ENCODE data around the gene HTRA2. TPM values are rescaled to one million over a fixed set of nuclear protein-coding genes. Genes with fewer than 3 reads are reported as not detected.

The HTRA2 gene
- polyA plus RNA-seq, 6 donors from 2014 or later: 33.0 to 52.0 (median 44.7) TPM

Other genes with a start within 250 kb of the HTRA2 start
- under 1 TPM in 3 of 6 donors, not detected in 3; 0.44 to 0.82 (median 0.70) TPM for gene SLC4A5, start 186.5 kb upstream of the HTRA2 start, polyA plus RNA-seq (ENCODE audit: low read depth in 6 of 6)
- gene DCTN1, start 149.6 kb upstream of the HTRA2 start, polyA plus RNA-seq (ENCODE audit: low read depth in 6 of 6): 10 to 100 TPM; 43.0 to 91.1 (median 60.2) TPM
- 1 to 10 TPM; 3.7 to 8.8 (median 7.6) TPM for gene C2orf81, start 108.3 kb upstream of the HTRA2 start, polyA plus RNA-seq (ENCODE audit: low read depth in 6 of 6)
- gene WDR54, start 108.2 kb upstream of the HTRA2 start, polyA plus RNA-seq (ENCODE audit: low read depth in 6 of 6): 10 to 100 TPM; 40.8 to 79.4 (median 47.8) TPM
- gene RTKN, start 88.0 kb upstream of the HTRA2 start, polyA plus RNA-seq (ENCODE audit: low read depth in 6 of 6): 1 to 10 TPM in 4 of 6 donors, under 1 TPM in 1, not detected in 1; 0.97 to 2.1 (median 1.7) TPM
- gene INO80B, start 74.8 kb upstream of the HTRA2 start, polyA plus RNA-seq (ENCODE audit: low read depth in 6 of 6): 10 to 100 TPM in 2 of 6 donors, 1 to 10 TPM in 4; 5.5 to 16.5 (median 8.3) TPM
- 10 to 100 TPM; 30.0 to 46.1 (median 41.3) TPM for gene WBP1, start 71.5 kb upstream of the HTRA2 start, polyA plus RNA-seq (ENCODE audit: low read depth in 6 of 6)
- gene MOGS, start 64.6 kb upstream of the HTRA2 start, polyA plus RNA-seq (ENCODE audit: low read depth in 6 of 6): 10 to 100 TPM; 26.6 to 42.1 (median 34.5) TPM
- 100 to 1,000 TPM in 5 of 6 donors, 10 to 100 TPM in 1; 76.6 to 172 (median 136) TPM for gene MRPL53, start 57.3 kb upstream of the HTRA2 start, polyA plus RNA-seq (ENCODE audit: low read depth in 6 of 6)
- 10 to 100 TPM in 4 of 6 donors, 1 to 10 TPM in 2; 5.9 to 25.9 (median 12.0) TPM for gene CCDC142, start 46.9 kb upstream of the HTRA2 start, polyA plus RNA-seq (ENCODE audit: low read depth in 6 of 6)
- 10 to 100 TPM; 20.7 to 31.8 (median 25.6) TPM for gene TTC31, start 46.9 kb upstream of the HTRA2 start, polyA plus RNA-seq (ENCODE audit: low read depth in 6 of 6)
- not detected for gene LBX2, start 30.3 kb upstream of the HTRA2 start, polyA plus RNA-seq (ENCODE audit: low read depth in 6 of 6)
- 10 to 100 TPM in 5 of 6 donors, 1 to 10 TPM in 1; 8.9 to 17.0 (median 14.1) TPM for gene PCGF1, start 22.2 kb upstream of the HTRA2 start, polyA plus RNA-seq (ENCODE audit: low read depth in 6 of 6)
- gene TLX2, start 15.5 kb upstream of the HTRA2 start, polyA plus RNA-seq (ENCODE audit: low read depth in 6 of 6): not detected
- not detected for gene DQX1, start 3.7 kb upstream of the HTRA2 start, polyA plus RNA-seq (ENCODE audit: low read depth in 6 of 6)
- 100 to 1,000 TPM in 3 of 6 donors, 10 to 100 TPM in 3; 83.3 to 155 (median 99.9) TPM for gene AUP1, start 227 bp upstream of the HTRA2 start, polyA plus RNA-seq (ENCODE audit: low read depth in 6 of 6)
- under 1 TPM in 2 of 6 donors, not detected in 4; 0.25 to 0.29 TPM for gene LOXL3, start 24.0 kb downstream of the HTRA2 start, polyA plus RNA-seq (ENCODE audit: low read depth in 6 of 6)
- gene DOK1, start 24.8 kb downstream of the HTRA2 start, polyA plus RNA-seq (ENCODE audit: low read depth in 6 of 6): 10 to 100 TPM; 21.2 to 44.1 (median 34.3) TPM
- gene M1AP, start 118.4 kb downstream of the HTRA2 start, polyA plus RNA-seq (ENCODE audit: low read depth in 6 of 6): not detected
- 1 to 10 TPM; 4.3 to 8.5 (median 5.4) TPM for gene SEMA4F, start 124.3 kb downstream of the HTRA2 start, polyA plus RNA-seq (ENCODE audit: low read depth in 6 of 6)